ENCODE results near the gene HS3ST2. TPM values are rescaled to one million over a fixed set of nuclear protein-coding genes. Genes with fewer than 3 reads are reported as not detected.

The HS3ST2 gene
- total and polyA plus RNA-seq, 2 donors (not counting 3 experiments of a cell fraction or from before 2014, with no cell fraction given) = not detected

- ChIA-PET POLR2A (no interaction called here), CTCF (no interaction called here)
- Histone ChIP-seq H3K27me3 (ENCODE audit: control insufficient read depth in 2 of 2, insufficient read depth in 2 of 2, low read length in 2 of 2) (no peaks in the 10 kb centered on the region), H3K4me2 (ENCODE audit: insufficient read depth, low read length) (no peak overlapping the region), H3K27ac (ENCODE audit: insufficient read depth, low read depth, low read length) (no peak overlapping the region), H3K9me3 (replicated peaks; ENCODE audit: control insufficient read depth, insufficient read depth, low read length) (no peaks in the 10 kb centered on the region), H3K4me1 (ENCODE audit: control insufficient read depth, extremely low read depth, insufficient read depth, low read length) (no peaks in the 10 kb centered on the region), H3K36me3 (ENCODE audit: control insufficient read depth in 2 of 2, extremely low read depth in 1 of 2, insufficient read depth in 2 of 2, low read length in 2 of 2) (no peaks in the 10 kb centered on the region), H2AFZ (ENCODE audit: low read depth, low read length) (no peak overlapping the region), H3K4me3 (replicated peaks in 1 of 3; ENCODE audit: insufficient read depth in 1 of 3, low read depth in 1 of 3, low read length in 3 of 3) (no peak overlapping the region), H3K9ac (replicated peaks; ENCODE audit: extremely low read depth, insufficient read depth, low read length) (no peak overlapping the region), H3K79me2 (ENCODE audit: control insufficient read depth, insufficient read depth, low read length) (no peaks in the 10 kb centered on the region), H3K9me1 (replicated peaks; ENCODE audit: control insufficient read depth, extremely low read depth, insufficient read depth, low read length) (no peaks in the 10 kb centered on the region), H4K20me1 (replicated peaks; ENCODE audit: control insufficient read depth, extremely low read depth, insufficient read depth, low read length) (no peaks in the 10 kb centered on the region)
- intact Hi-C loops (cut with micrococcal nuclease) (no loop called here), dilution Hi-C loops (cut with MboI; ENCODE audit: extremely low pct_ligation_motif_present, low sequenced_read_pairs) (no loop called here)
- no peak for TF ChIP-seq MYC (IDR thresholded peaks at IDR 0.05; ENCODE audit: low read depth, low read length)
- TF ChIP-seq CTCF (IDR thresholded peaks at IDR 0.05; ENCODE audit: extremely low read depth in 1 of 2, insufficient read depth in 1 of 2, low read depth in 1 of 2, low read length in 2 of 2) = no peak
- no peak for TF ChIP-seq FOS (IDR thresholded peaks at IDR 0.05; ENCODE audit: borderline replicate concordance, insufficient read depth, low read length)
- no peak for TF ChIP-seq GATA2 (IDR thresholded peaks at IDR 0.05; ENCODE audit: insufficient read depth, insufficient read length, low read depth, low read length)
- TF ChIP-seq JUN (IDR thresholded peaks at IDR 0.05; ENCODE audit: borderline replicate concordance, insufficient read depth, insufficient read length, low read depth) = no peak
- no peak for TF ChIP-seq POLR2AphosphoS5 (IDR thresholded peaks at IDR 0.05; ENCODE audit: insufficient read depth, low read depth, low read length)
- no peak for TF ChIP-seq POLR2A (IDR thresholded peaks at IDR 0.05; ENCODE audit: low read depth, low read length)
- no peak for TF ChIP-seq EZH2 (IDR thresholded peaks at IDR 0.05; ENCODE audit: borderline replicate concordance, low read depth, low read length, severe bottlenecking)
- TF ChIP-seq MAX (IDR thresholded peaks at IDR 0.05; ENCODE audit: insufficient read depth, insufficient read length) = no peak
- no TSS peak for BruUV-seq (replicated peaks)
- no peak for DNase-seq (ENCODE audit: low read depth, low spot score)
- no peak for FAIRE-seq
Observed at GRCh38 chr16:22775220-22775922, 38.6 kb upstream of the HS3ST2 start.

Measured in endothelial cell of umbilical vein (primary cell).